ENCODE data around the gene SLX9.
"Not testable (repeated sequence)": the region's sequence is repeated elsewhere in the genome, so short reads cannot be mapped to it uniquely, and the experiment has no call there.

Gene SLX9

GRCh38 chr21:44918581-44919033, 21.2 kb upstream of the SLX9 start:
- Mint-ChIP-seq H3K4me3 (peak overlapping the region; percentile 90), H3K4me1 (ENCODE audit: low read depth) (peaks cover 74% of the 10 kb centered on the region), H3K9me3 (ENCODE audit: low read depth) (no peaks in the 10 kb centered on the region), H3K27me3 (no peaks in the 10 kb centered on the region), H3K36me3 (peaks cover 2% of the 10 kb centered on the region), H3K27ac (peak overlapping the region; percentile 86)

GRCh38 chr21:44919111-44919912, 20.5 kb upstream of the SLX9 start:
- Mint-ChIP-seq H3K9me3 (ENCODE audit: low read depth) (no peaks in the 10 kb centered on the region), H3K27ac (peak overlapping the region; percentile 97), H3K36me3 (peaks cover 2% of the 10 kb centered on the region), H3K27me3 (no peaks in the 10 kb centered on the region), H3K4me1 (ENCODE audit: low read depth) (peaks cover 76% of the 10 kb centered on the region), H3K4me3 (peak overlapping the region; percentile 98)

DNA sequence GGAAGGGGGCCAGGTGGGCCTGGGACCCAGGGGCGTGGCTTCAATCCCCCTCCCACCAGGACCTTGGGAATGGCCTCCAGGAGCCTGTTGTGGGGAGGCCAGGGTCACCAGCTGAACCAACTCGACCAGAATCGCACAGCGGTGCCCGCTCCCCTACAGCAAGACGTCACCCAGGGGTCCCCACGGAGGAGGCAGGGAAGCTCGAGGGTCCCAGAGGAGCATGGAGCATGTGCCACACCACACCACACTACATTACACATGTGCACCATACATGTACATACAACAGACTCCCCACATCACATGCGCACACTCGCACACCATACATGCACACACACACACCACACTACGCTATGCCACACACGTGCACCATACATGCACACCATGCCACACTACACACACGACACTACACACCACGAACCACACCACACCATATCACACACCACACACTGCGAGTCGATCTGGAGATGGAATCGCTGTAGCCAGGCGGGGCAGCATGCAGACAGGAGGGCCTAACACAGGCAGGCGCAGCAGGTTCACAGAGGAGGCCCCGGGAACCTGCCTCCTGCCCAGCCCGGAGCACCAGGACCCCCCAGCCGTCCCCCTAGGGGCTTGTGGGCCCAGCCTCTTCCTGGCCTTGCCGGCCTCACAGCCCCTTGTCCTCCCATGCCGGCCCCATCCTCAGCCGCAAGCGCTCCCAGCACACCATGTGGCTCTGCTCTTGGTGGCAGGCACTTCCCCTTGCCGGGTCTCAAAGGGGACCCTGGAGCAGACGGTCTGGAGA, 19.7 kb upstream of the SLX9 start:
- H3K4me3 Mint-ChIP-seq, result peak overlapping the region; percentile 98
- no peaks in the 10 kb centered on the region for H3K9me3 Mint-ChIP-seq (ENCODE audit: low read depth)
- peaks cover 77% of the 10 kb centered on the region for H3K4me1 Mint-ChIP-seq (ENCODE audit: low read depth)
- peak overlapping the region; percentile 97 for H3K27ac Mint-ChIP-seq
- H3K36me3 Mint-ChIP-seq, result peaks cover 2% of the 10 kb centered on the region
- H3K27me3 Mint-ChIP-seq, result no peaks in the 10 kb centered on the region

- H3K27me3 Mint-ChIP-seq, result no peaks in the 10 kb centered on the region
- H3K27ac Mint-ChIP-seq, result peak within 1 kb of the TSS; percentile 97
- H3K9me3 Mint-ChIP-seq (ENCODE audit: low read depth), result no peaks in the 10 kb centered on the region
- peaks cover 2% of the 10 kb centered on the region for H3K36me3 Mint-ChIP-seq
- peaks cover 76% of the 10 kb centered on the region for H3K4me1 Mint-ChIP-seq (ENCODE audit: low read depth)
- H3K4me3 Mint-ChIP-seq, result peak within 1 kb of the TSS; percentile 98
Observed at GRCh38 chr21:44920694-44921604, 18.9 kb upstream of the SLX9 start, which contains the start of gene ITGB2. ITGB2 (minus strand) TSS chr21:44920899; CDS start chr21:44910782, 10,117 bp downstream.

- Mint-ChIP-seq H3K36me3 (peaks cover 2% of the 10 kb centered on the region), H3K27ac (peak overlapping the region; percentile 89), H3K9me3 (ENCODE audit: low read depth) (no peaks in the 10 kb centered on the region), H3K4me1 (ENCODE audit: low read depth) (peaks cover 78% of the 10 kb centered on the region), H3K4me3 (peak overlapping the region; percentile 75), H3K27me3 (no peaks in the 10 kb centered on the region)
Observed at GRCh38 chr21:44921928-44922327, 17.9 kb upstream of the SLX9 start.

DNA sequence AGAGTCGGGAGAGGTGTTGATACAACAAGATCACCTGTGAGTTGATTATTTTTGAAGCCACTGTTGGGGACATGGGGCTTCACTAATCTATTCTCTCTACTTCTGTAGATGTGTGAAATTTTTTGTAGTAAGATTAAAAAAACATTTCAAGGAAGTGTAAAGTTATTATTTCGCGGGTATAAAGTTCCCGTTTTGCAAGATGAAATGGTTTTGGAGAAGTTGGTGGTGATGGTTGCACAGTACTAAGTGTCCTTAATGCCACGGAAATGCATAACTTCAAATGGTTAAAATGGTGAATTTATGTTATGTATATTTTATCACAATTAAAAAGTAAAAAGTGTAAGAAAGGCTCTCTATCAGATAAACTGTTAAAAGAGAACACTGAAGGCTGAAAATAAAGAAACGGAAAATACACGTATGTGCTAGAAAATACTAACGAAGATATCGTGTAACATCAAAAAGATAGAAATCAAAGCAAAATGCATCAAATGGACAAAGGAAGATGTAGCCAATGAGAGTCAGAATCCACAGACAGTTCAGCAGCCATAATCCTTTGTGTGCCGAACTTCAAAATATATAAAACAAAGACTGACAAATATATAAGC, 16.2 kb upstream of the SLX9 start:
- H3K27me3 Mint-ChIP-seq, result no peaks in the 10 kb centered on the region
- H3K4me1 Mint-ChIP-seq (ENCODE audit: low read depth), result peaks cover 76% of the 10 kb centered on the region
- peaks cover 2% of the 10 kb centered on the region for H3K36me3 Mint-ChIP-seq
- peak overlapping the region; percentile 92 for H3K27ac Mint-ChIP-seq
- no peaks in the 10 kb centered on the region for H3K9me3 Mint-ChIP-seq (ENCODE audit: low read depth)
- H3K4me3 Mint-ChIP-seq, result no peak overlapping the region

DNA sequence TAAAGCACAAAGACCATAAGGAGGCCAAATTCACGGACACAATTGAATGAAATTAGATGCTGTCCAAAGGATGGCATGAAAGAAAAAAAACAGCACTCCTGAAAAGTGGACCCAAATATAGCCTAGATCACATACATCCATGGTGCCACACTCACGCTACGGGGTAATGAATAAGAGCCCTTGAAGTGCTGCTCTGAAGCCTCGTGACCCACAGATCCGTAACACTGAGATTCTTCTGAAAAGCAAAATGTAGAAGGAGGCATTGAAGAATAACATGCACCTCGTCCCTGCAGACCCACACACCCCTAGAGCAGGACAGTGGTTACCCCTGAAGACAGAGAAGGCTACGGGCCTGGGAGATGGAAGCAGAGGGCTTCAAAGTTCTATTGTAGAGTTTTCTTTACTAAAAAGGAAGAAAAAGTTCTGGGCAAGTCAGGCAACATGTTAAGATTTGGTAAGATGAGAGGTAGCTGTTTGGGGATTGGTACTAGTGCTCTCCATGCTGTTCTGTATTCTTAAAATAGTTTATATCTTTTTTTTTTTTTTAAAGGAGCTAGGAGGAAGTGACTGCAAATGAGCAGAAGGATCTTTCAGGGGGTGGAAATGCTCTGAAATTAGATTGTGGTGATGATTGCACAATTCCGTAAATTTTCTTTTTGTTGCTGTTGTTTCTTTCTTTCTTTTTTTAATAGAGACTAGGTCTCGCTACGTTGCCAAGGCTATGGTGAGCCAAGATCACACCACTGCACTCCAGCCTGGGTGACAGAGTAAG, 15.0 kb upstream of the SLX9 start:
- Mint-ChIP-seq H3K27ac (peak overlapping the region; percentile 92), H3K36me3 (peaks cover 2% of the 10 kb centered on the region), H3K4me3 (peak overlapping the region; percentile 81), H3K9me3 (ENCODE audit: low read depth) (no peaks in the 10 kb centered on the region), H3K27me3 (no peaks in the 10 kb centered on the region), H3K4me1 (ENCODE audit: low read depth) (peaks cover 83% of the 10 kb centered on the region)

DNA sequence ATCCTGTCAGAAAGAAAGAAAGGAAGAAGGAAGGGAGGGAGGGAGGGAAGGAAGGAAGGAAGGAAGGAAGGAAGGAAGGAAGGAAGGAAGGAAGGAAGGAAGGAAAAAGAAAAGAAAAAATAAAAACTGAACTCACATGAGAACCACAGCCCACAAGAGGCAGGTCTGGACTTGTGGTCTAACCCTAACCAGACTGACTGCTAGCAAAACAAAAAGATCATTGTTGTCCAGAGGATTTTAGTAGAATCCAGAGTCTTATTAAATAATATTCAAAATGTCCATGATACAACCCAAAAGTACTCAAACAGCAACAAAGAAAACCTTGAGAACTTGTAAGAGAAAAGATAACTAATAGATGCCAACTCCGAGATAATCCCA, 14.5 kb upstream of the SLX9 start:
- no peaks in the 10 kb centered on the region for H3K9me3 Mint-ChIP-seq (ENCODE audit: low read depth)
- peaks cover 86% of the 10 kb centered on the region for H3K4me1 Mint-ChIP-seq (ENCODE audit: low read depth)
- H3K36me3 Mint-ChIP-seq, result no peaks in the 10 kb centered on the region
- peak overlapping the region; percentile 81 for H3K4me3 Mint-ChIP-seq
- peak overlapping the region; percentile 92 for H3K27ac Mint-ChIP-seq
- H3K27me3 Mint-ChIP-seq, result no peaks in the 10 kb centered on the region

GRCh38 chr21:44926331-44927101, 13.3 kb upstream of the SLX9 start:
- no peaks in the 10 kb centered on the region for H3K27me3 Mint-ChIP-seq
- peak overlapping the region; percentile 97 for H3K27ac Mint-ChIP-seq
- peaks cover 88% of the 10 kb centered on the region for H3K4me1 Mint-ChIP-seq (ENCODE audit: low read depth)
- no peaks in the 10 kb centered on the region for H3K36me3 Mint-ChIP-seq
- no peaks in the 10 kb centered on the region for H3K9me3 Mint-ChIP-seq (ENCODE audit: low read depth)
- H3K4me3 Mint-ChIP-seq, result peak overlapping the region; percentile 86

DNA sequence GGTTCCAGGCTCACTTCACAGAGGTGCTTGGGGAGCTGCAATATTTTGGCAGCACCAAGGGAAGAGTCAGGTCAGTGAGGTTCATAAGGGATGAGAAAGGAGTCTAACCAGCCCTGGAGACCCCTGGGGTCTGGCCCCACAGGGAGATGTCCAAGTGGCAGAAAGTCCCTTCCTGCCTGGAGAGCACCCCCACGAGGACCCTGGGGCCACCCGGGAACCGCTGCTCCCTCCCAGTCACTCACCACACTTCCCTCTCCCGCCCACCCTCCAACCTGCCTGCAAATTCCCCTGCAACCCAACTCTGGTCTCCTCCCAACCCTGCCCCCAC, 12.6 kb upstream of the SLX9 start:
- H3K27me3 Mint-ChIP-seq, result no peaks in the 10 kb centered on the region
- H3K4me1 Mint-ChIP-seq (ENCODE audit: low read depth), result peaks cover 82% of the 10 kb centered on the region
- no peaks in the 10 kb centered on the region for H3K9me3 Mint-ChIP-seq (ENCODE audit: low read depth)
- no peaks in the 10 kb centered on the region for H3K36me3 Mint-ChIP-seq
- peak overlapping the region; percentile 86 for H3K4me3 Mint-ChIP-seq
- H3K27ac Mint-ChIP-seq, result peak overlapping the region; percentile 97

DNA sequence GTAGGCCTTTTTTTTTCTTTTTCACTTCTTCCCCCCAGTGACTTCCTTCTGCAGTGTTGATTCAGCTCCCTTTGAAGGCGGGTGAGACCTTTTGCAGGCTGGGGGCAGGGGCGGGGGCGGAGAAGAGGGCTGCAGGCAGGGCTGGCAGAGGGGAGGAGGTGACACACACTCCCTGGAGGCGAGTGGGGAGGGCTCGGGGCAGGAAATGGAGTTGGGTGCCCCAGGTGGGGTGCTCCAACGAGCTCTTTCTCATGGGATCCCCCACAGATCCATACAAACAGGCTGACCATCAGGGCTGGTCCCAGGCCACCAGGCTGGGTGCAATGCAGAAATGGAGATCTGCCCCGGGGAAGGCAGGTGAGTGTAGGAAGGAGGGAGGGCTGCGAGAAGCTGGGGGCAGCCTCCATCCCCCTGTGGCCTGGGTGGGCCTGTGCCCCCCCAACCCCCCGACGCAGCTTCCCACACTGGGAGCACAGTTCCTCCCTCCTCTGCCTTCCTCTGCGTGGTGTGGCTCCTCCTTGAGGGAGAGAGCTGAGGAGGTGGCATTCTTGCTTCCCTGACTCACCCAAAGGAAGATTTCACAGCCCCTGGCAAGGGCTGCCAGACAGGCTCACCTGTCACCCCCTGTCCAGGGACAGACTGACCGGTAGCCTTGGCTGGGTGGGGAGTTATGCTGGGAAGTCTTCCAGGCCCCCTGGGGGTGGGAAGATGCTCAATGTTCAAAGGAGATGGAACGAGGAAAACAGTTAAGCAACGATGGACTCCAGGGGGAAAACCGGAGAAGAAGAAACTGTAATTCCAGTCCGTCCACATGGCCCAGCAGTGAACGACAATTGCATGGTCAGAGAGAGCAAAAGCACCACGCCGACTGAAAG, 12.0 kb upstream of the SLX9 start:
- Mint-ChIP-seq H3K27me3 (no peaks in the 10 kb centered on the region), H3K4me1 (ENCODE audit: low read depth) (peaks cover 77% of the 10 kb centered on the region), H3K4me3 (peak overlapping the region; percentile 86), H3K27ac (peak overlapping the region; percentile 97), H3K9me3 (ENCODE audit: low read depth) (no peaks in the 10 kb centered on the region), H3K36me3 (no peaks in the 10 kb centered on the region)

DNA sequence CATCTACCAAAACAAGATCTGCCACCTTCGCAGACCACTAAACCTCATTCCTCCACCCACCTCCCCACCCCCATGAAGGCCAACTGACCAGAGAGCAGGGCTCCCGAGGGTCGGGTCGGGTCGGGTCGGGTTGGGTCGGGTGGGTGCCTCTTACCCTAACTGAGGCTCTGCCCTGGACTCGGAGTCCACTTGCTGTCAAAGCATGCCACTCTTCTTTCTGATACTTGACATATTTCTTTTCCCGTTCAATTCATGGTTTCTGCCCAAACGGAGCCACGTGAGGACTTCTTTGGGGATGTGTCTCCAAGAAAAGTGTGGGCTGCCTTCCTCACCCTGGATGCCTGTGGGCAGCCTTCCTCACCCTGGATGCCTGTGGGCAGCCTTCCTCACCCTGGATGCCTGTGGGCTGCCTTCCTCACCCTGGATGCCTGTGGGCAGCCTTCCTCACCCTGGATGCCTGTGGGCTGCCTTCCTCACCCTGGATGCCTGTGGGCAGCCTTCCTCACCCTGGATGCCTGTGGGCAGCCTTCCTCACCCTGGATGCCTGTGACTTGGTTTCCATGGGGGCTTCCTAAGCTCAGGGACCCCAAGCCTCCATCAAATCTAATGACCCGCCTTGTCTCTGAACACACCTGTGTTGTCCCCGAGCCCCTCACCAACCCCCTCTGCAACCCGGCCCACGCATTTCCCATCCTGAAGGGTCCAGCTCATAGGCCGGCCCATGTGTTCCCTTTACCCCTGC, 11.2 kb upstream of the SLX9 start:
- H3K4me3 Mint-ChIP-seq, result peak overlapping the region; percentile 86
- H3K9me3 Mint-ChIP-seq (ENCODE audit: low read depth); H3K36me3 Mint-ChIP-seq; H3K27me3 Mint-ChIP-seq: not testable (repeated sequence)
- H3K4me1 Mint-ChIP-seq (ENCODE audit: low read depth), result peaks cover 73% of the 10 kb centered on the region
- peak overlapping the region; percentile 97 for H3K27ac Mint-ChIP-seq
